ENCODE measurements around the gene MIX23. TPM values are rescaled to one million over a fixed set of nuclear protein-coding genes. Genes with fewer than 3 reads are reported as not detected.
A peak's percentile ranks its signal among the peaks of the same experiment; 100 is the strongest.

Gene MIX23
- total RNA-seq, 4 donors from 2014 or later: 20.6 to 25.1 (median 23.3) TPM

DNA sequence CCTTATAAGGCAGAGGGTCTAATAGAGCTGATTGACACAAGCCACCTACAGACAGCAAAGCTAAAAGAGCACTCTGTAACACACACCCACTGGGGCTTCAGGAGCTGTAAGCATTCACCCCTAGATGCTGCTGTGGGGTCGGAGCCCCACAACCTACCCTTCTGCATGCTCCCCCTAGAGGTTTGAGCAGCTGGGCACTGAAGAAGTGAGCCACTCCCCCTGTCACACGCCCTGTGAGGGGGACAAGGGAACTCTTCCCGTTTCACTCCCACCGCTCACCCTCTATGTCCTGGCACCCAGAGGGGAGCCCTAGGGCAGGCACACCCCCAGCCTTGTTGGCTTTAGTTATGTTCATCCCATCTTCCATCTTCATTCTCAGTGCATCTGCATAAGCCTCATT, 67.4 kb downstream of the MIX23 start:
- Histone ChIP-seq H3K9me3 (no peaks in the 10 kb centered on the region), H3K27ac (no peak overlapping the region), H3K27me3 (no peaks in the 10 kb centered on the region), H3K4me3 (replicated peaks in 1 of 3) (no peak overlapping the region), H3K4me1 (peaks cover 2 to 7% of the 10 kb centered on the region in 2 donors), H3K36me3 (no peaks in the 10 kb centered on the region)
- intact Hi-C loops (cut with DNase I): no loop called here
- WGBS, 2 donors: 38 to 54% methylated on average over 4 of the region's 4 CpGs
- no peak for DNase-seq
- TF ChIP-seq POLR2A (IDR thresholded peaks at IDR 0.05): no peak
- TF ChIP-seq, protein P1, sequence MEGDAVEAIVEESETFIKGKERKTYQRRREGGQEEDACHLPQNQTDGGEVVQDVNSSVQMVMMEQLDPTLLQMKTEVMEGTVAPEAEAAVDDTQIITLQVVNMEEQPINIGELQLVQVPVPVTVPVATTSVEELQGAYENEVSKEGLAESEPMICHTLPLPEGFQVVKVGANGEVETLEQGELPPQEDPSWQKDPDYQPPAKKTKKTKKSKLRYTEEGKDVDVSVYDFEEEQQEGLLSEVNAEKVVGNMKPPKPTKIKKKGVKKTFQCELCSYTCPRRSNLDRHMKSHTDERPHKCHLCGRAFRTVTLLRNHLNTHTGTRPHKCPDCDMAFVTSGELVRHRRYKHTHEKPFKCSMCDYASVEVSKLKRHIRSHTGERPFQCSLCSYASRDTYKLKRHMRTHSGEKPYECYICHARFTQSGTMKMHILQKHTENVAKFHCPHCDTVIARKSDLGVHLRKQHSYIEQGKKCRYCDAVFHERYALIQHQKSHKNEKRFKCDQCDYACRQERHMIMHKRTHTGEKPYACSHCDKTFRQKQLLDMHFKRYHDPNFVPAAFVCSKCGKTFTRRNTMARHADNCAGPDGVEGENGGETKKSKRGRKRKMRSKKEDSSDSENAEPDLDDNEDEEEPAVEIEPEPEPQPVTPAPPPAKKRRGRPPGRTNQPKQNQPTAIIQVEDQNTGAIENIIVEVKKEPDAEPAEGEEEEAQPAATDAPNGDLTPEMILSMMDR (IDR thresholded peaks at IDR 0.05): no peak

DNA sequence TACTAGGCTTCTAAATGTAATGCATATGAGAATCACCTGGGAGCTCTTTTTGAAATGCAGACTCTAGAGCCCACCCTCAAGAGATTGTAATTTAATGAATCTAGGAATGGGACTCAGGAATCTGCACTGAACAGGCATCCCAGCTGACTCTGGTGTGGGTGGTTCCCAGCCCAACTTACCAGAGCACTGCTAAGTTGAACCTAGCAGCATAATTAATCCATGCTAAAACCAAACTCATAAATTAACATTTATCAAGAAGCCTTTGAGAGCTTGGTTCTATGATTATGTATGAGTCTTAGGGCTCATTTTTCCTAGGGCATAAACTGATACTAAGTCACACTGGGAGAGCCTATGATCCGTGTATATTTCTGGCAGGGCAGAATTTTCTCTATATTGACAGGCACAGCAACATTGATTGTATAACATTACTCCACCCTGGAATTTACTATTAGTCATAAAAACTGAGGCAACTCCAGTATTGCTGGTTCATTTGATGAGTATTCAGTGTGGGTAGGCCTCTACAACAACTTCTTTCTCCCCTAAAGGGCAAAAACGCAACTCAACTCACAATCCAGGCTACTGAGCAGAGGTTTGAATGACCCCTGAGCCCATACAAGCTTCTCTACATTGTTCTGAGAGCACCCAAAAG, 68.7 kb downstream of the MIX23 start:
- no peak for DNase-seq
- Histone ChIP-seq H3K27me3 (no peaks in the 10 kb centered on the region), H3K36me3 (no peaks in the 10 kb centered on the region), H3K4me1 (peaks cover 4 to 15% of the 10 kb centered on the region in 2 donors), H3K27ac (no peak overlapping the region), H3K4me3 (replicated peaks in 1 of 3) (no peak overlapping the region), H3K9me3 (no peaks in the 10 kb centered on the region)
- TF ChIP-seq POLR2A (IDR thresholded peaks at IDR 0.05): no peak
- TF ChIP-seq, protein P1 (IDR thresholded peaks at IDR 0.05): no peak
- intact Hi-C loops (cut with DNase I): no loop called here
- whole genome bisulfite sequencing, 2 donors: 81 to 85% methylated on average over 2 of the region's 2 CpGs

DNA sequence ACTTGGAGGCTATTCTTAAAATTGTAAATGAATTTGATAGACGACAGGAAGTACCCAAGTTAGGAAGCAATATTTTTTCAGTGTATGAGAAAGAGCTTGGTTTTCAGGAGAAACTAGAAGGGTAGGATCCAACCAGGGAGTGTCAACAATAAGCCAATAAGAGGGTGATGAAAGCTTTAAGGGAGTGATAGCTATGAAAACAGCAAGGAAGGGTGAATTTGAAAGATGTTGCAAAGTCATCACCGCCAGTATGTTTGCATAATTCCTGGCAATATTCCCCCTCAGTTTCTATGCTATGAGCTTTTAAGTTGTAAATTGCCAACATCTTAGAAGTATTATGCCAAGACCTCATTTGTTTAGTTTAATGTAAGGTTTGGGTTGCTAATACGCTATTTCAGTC, 69.8 kb downstream of the MIX23 start:
- Histone ChIP-seq H3K36me3 (no peaks in the 10 kb centered on the region), H3K27ac (no peak overlapping the region), H3K4me3 (replicated peaks in 1 of 3) (no peak overlapping the region), H3K27me3 (no peaks in the 10 kb centered on the region), H3K4me1 (peaks cover 4 to 15% of the 10 kb centered on the region in 2 donors), H3K9me3 (no peaks in the 10 kb centered on the region)
- DNase-seq: no peak
- no peak for TF ChIP-seq POLR2A (IDR thresholded peaks at IDR 0.05)
- TF ChIP-seq, protein P1 (IDR thresholded peaks at IDR 0.05): no peak
- intact Hi-C loops (cut with DNase I): no loop called here
- WGBS, 2 donors: 75% methylated on average over 3 of the region's 3 CpGs

DNA sequence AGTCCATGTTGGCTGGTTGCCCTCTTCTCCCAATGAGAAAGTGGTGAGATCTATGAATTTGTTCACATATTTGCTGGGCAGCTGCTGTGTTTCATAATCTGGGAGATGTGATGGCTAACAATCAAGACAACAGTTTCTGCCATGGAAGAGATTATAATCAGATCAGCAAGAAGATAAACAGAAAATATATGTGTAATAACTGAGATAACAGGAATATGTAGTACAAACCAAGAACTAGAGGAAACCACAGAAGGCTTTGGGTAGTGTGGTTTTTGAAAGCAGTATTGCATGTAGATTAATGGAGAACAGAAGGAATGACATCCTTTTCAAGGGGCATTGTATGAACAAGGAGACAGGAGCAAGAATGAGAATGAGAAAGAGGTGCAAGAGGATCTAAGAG, 70.2 kb downstream of the MIX23 start:
- Histone ChIP-seq H3K36me3 (no peaks in the 10 kb centered on the region), H3K4me1 (peaks cover 4 to 15% of the 10 kb centered on the region in 2 donors), H3K9me3 (no peaks in the 10 kb centered on the region), H3K27ac (no peak overlapping the region), H3K27me3 (no peaks in the 10 kb centered on the region), H3K4me3 (replicated peaks in 1 of 3) (no peak overlapping the region)
- DNase-seq: no peak
- TF ChIP-seq, protein P1 (IDR thresholded peaks at IDR 0.05): no peak
- no peak for TF ChIP-seq POLR2A (IDR thresholded peaks at IDR 0.05)
- intact Hi-C loops (cut with DNase I): no loop called here

DNA sequence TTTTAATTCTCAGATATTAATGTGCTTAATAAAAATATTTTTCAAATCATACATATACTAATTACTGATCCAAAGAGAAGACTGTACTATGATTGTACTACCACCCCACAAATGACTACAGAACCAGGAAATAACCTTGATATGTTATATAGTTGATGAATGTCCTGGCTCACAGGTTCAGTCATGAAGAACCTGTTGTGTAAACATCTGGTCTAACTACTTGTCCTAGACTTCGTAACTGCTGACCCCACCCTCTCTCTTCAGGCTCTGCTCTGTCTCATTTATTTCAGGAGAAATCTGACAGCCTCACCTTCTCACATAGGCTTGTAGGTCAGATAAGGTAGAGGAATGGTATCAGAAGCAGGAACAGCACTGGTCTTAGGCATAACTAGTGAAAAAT, 72.7 kb downstream of the MIX23 start:
- peak; percentile 4 to 17 for DNase-seq
- 15 to 28% methylated on average over 1 of the region's 1 CpG for WGBS, 2 donors
- TF ChIP-seq, protein P1 (IDR thresholded peaks at IDR 0.05): no peak
- TF ChIP-seq POLR2A (IDR thresholded peaks at IDR 0.05): no peak
- Histone ChIP-seq H3K4me3 (replicated peaks in 1 of 3) (no peak overlapping the region), H3K4me1 (peaks cover 24 to 33% of the 10 kb centered on the region in 2 donors), H3K27ac (no peak overlapping the region), H3K27me3 (no peaks in the 10 kb centered on the region), H3K36me3 (no peaks in the 10 kb centered on the region), H3K9me3 (no peaks in the 10 kb centered on the region)
- intact Hi-C loops (cut with DNase I): no loop called here

Small RNA genes lying within 50 kb of the gene (small RNA-seq; reads per million reads assigned to genes)
- gene AC083798.1: not detected

Other genes with a start within 250 kb of the MIX23 start
- gene CASR, start 199.6 kb downstream of the MIX23 start, total RNA-seq: 1 to 10 TPM in 1 of 4 donors, under 1 TPM in 2, not detected in 1; under 0.01 to 1.2 (median 0.17) TPM
- 1 to 10 TPM in 1 of 4 donors, under 1 TPM in 1, not detected in 2; 0.94 to 1.7 TPM for gene CSTA, start 58.0 kb downstream of the MIX23 start, total RNA-seq
- 10 to 100 TPM; 32.0 to 41.0 (median 34.5) TPM for gene FAM162A, start 951 bp upstream of the MIX23 start, total RNA-seq
- 10 to 100 TPM in 1 of 4 donors, 1 to 10 TPM in 3; 8.6 to 10.7 (median 9.3) TPM for gene WDR5B, start 32.8 kb upstream of the MIX23 start, total RNA-seq
- gene KPNA1, start 131.7 kb upstream of the MIX23 start, total RNA-seq: 10 to 100 TPM; 33.8 to 61.8 (median 40.9) TPM
- 10 to 100 TPM; 22.9 to 34.0 (median 31.5) TPM for gene PARP9, start 181.1 kb upstream of the MIX23 start, total RNA-seq
- gene DTX3L, start 181.1 kb upstream of the MIX23 start, total RNA-seq: 10 to 100 TPM; 21.1 to 32.1 (median 26.5) TPM
- 1 to 10 TPM; 1.2 to 2.3 (median 1.6) TPM for gene PARP15, start 194.4 kb upstream of the MIX23 start, total RNA-seq

All from thyroid gland (tissue), 4 donors.